Measurements from ENCODE around the gene RHOG.
"Not testable (repeated sequence)": the region's sequence is repeated elsewhere in the genome, so short reads cannot be mapped to it uniquely, and the experiment has no call there.

Gene RHOG

GRCh38 chr11:3834349-3834663, 6.5 kb downstream of the RHOG start:
- DNase-seq (ENCODE audit: low spot score) = no peak

GRCh38 chr11:3833449-3833848, 7.3 kb downstream of the RHOG start:
- DNase-seq (ENCODE audit: low spot score) = no peak

GRCh38 chr11:3832816-3833215, 7.9 kb downstream of the RHOG start:
- no peak for DNase-seq (ENCODE audit: low spot score)

GRCh38 chr11:3831378-3832239, 9.2 kb downstream of the RHOG start:
- no peak for DNase-seq (ENCODE audit: low spot score)

- DNase-seq (ENCODE audit: low spot score) = no peak
These were observed 10.0 kb downstream of the RHOG start for GRCh38 chr11:3830730-3831129.

GRCh38 chr11:3830088-3830487, 10.7 kb downstream of the RHOG start:
- DNase-seq (ENCODE audit: low spot score) = no peak

GRCh38 chr11:3827434-3828186, 13.1 kb downstream of the RHOG start:
- no peak for DNase-seq (ENCODE audit: low spot score)

- DNase-seq (ENCODE audit: low spot score) = no peak
These were observed 14.0 kb downstream of the RHOG start for GRCh38 chr11:3826721-3827120.

GRCh38 chr11:3825473-3826154, 15.1 kb downstream of the RHOG start:
- DNase-seq (ENCODE audit: low spot score) = no peak

GRCh38 chr11:3824714-3825472, 15.9 kb downstream of the RHOG start:
- peak; percentile 47 for DNase-seq (ENCODE audit: low spot score)

GRCh38 chr11:3823762-3824506, 16.8 kb downstream of the RHOG start:
- no peak for DNase-seq (ENCODE audit: low spot score)

- peak; percentile 79 for DNase-seq (ENCODE audit: low spot score)
These were observed 17.5 kb downstream of the RHOG start for GRCh38 chr11:3823303-3823702.

GRCh38 chr11:3822312-3822711, 18.4 kb downstream of the RHOG start:
- no peak for DNase-seq (ENCODE audit: low spot score)

GRCh38 chr11:3820971-3821370, 19.8 kb downstream of the RHOG start:
- DNase-seq (ENCODE audit: low spot score) = no peak

GRCh38 chr11:3817181-3817800, 23.5 kb downstream of the RHOG start:
- no peak for DNase-seq (ENCODE audit: low spot score)

- DNase-seq (ENCODE audit: low spot score) = no peak
These were observed 24.1 kb downstream of the RHOG start for GRCh38 chr11:3816673-3817072.

- DNase-seq (ENCODE audit: low spot score) = no peak
These were observed 24.9 kb downstream of the RHOG start for GRCh38 chr11:3815845-3816244.

GRCh38 chr11:3814832-3815231, 25.9 kb downstream of the RHOG start:
- not testable (repeated sequence) for DNase-seq (ENCODE audit: low spot score)

- no peak for DNase-seq (ENCODE audit: low spot score)
These were observed 29.8 kb downstream of the RHOG start for GRCh38 chr11:3810951-3811350.

GRCh38 chr11:3810446-3810845, 30.3 kb downstream of the RHOG start:
- DNase-seq (ENCODE audit: low spot score) = no peak

GRCh38 chr11:3809624-3809928, 31.2 kb downstream of the RHOG start:
- DNase-seq (ENCODE audit: low spot score) = no peak

Measured in kidney tubule cell (primary cell).